ENCODE measurements around the gene KCNJ15.
A peak's percentile ranks its signal among the peaks of the same experiment; 100 is the strongest.
"Not testable (repeated sequence)": the region's sequence is repeated elsewhere in the genome, so short reads cannot be mapped to it uniquely, and the experiment has no call there.

KCNJ15 gene

GRCh38 chr21:38256599-38257302, at the start of gene KCNJ15:
Gene KCNJ15 (plus strand): TSS chr21:38256991. CDS start chr21:38299262, 42,271 bp downstream.
- no peak for DNase-seq

- no peak for DNase-seq
Measured at GRCh38 chr21:38208118-38208517, 48.7 kb upstream of the KCNJ15 start.

- DNase-seq: no peak
Measured at GRCh38 chr21:38211321-38211720, 45.5 kb upstream of the KCNJ15 start.

DNA sequence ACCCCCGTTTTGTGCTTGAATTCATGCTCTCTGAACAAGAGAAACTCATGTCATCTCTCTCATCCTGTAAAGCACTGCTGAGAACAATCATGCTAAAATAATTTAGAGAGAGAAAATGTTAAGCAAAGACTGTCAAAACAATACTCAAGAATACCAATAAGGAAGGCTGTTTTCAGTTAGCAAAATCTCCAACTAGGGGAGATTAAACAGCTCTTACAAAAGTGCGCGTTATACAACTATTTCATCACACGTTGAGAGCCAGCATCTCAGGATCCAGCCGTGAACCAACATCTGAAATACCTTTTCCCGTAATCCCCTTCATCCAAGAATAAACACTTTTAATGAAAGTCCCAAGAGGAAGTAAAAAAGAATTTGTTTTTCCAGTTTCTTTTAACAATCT, 44.1 kb upstream of the KCNJ15 start:
- DNase-seq: no peak

GRCh38 chr21:38219049-38219628, 37.7 kb upstream of the KCNJ15 start:
- DNase-seq: peak; percentile 63

DNA sequence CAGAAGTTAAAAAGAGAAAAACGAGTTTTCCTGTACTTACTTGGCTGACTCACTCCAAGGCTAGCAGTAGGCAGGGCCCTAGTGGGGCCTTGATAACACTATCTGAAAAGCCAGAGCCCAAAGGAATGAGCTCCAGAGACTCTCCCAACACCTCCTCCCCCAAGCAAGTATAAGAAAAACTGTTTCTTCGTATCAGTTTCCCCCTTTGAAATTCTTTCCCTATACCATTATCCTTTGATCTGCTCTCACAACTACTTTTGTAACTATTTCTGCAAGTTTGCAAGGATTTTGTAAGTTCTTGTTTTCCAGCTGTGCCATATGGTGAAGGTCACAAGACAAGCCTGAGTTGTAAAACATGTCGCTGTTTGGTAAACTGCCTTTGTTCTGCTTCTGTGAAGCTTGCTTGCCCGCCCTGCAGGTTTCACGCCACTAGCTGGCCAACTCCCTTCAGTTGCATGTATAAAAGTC, 36.5 kb upstream of the KCNJ15 start:
- DNase-seq: no peak

GRCh38 chr21:38221594-38221993, 35.2 kb upstream of the KCNJ15 start:
- DNase-seq: no peak

DNA sequence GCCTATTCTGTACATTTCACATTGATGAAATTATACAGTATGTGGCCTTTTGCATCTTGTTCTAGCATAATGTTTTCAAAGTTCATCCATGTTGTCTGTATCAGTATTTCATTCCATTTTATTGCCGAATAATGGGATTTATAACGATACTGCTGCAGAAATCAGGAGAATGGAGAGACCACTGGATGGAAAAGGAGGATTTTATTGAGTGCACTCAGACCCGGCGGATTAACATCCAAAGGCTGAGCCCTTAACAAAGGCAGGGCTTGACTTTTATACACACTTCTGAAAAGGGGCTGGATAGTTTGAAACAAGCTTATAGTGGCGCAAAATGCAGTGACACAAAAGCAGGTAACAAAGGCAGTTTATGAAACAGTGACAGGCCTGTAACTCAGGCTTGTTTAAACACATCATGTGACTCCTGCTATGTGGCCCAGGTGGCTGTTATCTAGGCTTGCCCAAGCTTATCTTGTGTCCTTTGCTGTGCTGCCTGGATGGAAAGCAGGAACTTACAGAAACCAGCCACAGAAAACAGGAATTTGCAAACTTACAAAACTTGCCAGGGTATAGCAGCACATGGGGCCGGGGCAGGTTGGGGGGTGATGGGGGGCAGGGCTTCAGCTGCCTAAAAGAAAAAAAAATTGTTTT, 32.8 kb upstream of the KCNJ15 start:
- no peak for DNase-seq

DNA sequence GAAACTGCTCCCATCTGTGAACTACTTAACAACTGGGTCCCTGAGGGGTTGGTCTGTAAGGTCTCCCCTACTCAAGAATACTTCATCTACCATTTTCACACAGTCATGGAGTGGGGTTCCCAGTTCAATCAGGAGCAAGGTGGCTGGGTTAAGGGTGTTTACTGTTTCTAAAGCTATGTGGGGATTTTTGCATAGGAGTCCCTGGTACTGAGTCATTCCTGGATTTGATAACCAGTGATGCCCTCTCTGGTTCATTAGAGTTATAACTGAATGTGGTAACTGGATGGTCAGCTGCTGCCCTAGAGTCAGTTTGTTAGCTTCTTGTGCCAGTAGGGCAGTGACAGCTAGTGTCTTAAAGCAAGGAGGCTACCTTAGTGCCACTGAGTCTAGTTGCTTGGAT, 29.4 kb upstream of the KCNJ15 start:
- no peak for DNase-seq

DNA sequence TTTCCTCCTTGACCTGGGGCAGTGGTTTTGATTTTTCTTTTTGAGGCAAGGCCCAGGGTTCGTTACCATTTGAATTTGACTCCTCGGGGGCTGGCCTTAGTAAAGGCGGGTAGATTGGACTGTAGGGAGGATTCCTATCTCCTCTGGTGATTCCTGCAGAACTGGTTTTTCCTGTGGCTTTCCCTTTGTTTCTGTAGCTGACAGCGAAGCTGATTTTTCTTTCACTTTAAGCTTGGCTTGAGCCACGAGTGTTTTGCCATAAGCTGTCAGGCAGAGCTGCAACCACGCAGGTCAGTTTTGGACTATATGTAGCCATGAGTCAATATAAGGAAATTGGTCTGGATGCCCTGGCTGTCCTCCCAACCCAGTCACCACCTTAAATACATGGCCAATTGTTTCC, 28.7 kb upstream of the KCNJ15 start:
- DNase-seq: no peak

- no peak for DNase-seq
Measured at GRCh38 chr21:38228537-38228936, 28.3 kb upstream of the KCNJ15 start.

- no peak for DNase-seq
Measured at GRCh38 chr21:38229260-38229877, 27.4 kb upstream of the KCNJ15 start.

DNA sequence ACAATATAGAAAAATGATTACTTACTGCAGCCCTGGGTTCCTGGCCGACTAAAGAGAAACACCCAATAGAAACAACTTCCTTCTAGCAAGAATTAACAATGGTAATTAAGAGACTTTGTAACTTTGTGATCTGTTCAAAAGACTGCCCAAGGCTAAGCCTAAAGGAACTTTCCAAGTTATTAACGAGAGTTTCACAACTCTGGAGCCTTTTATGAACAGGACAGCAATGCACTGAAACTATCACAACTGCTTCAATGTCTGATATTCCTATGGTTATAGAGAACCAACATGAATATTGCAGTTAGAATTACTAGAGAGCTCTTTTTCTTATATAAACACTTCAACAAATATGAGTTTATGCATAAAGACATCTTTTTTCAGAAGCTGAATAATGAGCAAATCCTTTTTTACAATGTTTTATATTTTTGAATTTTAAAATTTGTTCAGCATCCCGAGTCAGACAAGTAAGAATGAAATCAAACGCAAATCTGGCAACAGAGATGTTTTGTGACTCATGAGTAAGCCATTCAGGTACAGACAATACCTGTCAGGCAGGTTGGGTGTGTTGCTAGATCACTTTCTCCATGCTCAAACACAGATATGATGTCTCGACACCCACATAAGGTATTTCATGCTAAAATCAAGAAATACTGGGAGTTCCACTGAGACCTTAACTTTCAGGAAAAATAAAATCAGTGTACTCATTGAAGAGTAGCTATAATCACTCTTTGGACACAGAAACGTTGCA, 22.2 kb upstream of the KCNJ15 start:
- no peak for DNase-seq

DNA sequence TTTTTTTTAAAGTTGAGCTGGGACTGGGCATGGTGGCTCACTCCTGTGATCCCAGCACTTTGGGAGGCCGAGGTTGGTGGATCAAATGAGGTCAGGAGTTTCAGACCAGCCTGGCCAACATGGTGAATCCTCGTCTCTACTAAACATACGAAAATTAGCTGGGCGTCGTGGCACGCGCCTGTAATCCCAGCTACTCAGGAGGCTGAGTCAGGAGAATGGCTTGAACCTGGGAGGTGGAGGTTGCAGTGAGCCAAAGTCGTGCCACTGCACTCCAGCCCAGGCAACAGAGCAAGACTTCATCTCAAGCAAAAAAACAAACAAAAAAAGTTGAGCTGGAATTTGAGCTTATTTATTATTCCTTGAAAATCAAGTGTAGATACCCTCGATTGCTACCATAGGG, 21.5 kb upstream of the KCNJ15 start:
- not testable (repeated sequence) for DNase-seq

DNA sequence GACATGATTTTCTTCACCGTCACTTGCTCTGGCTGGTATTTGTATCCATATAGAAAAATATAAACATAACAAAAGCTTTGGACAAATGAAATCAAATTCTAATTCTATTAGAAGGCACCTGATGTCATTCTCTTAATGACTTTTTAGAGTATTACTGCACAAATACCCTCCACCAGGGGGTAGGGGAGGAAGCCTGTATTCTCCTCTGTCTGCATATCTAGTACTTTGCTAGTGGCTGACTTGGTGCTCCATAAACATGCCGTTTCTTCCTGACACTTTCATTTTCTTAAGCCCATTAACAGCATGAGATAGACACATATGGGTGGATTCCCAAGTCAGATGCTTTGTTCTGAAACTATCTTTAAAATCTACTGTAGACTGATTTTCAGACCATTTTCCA, 20.6 kb upstream of the KCNJ15 start:
- DNase-seq: no peak

DNA sequence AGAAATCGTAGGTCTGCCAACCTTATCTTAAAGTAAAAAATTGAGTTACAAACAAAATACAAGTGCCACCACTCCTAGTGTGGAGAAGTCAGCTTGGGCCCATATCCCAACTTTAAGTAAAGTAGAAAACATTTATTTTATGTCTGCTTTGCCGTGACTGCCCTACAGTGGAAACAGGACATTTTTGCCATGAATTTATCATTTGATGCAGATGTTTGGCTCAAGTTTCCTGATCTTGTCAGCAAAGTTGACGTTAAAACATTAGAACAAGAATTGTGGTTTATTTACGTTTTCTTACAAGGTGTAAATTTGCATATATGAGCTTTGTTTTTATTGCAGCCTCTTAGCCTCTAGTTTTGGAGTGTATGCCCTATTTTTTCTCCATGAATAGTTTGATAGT, 17.1 kb upstream of the KCNJ15 start:
- no peak for DNase-seq

DNA sequence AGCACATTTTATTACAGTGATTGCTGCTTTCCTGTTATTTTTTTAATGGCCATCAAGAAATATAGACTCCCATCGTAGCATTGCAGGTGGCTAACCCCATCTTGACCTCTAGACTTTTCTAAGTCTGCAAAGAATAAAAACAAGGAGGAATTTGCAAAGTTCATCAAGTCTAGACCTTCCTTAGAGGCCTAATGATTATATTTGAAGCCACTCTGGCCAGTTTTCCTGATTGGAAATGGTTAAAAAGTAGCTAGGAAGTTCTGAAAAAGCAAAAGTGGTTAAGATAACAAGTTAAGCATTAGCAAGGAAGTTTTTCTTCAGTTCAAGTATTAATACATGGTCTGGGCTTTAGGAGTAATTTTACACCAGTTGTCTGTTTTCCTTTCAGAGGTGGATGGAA, 16.7 kb upstream of the KCNJ15 start:
- DNase-seq: no peak

GRCh38 chr21:38241029-38241740, 15.6 kb upstream of the KCNJ15 start:
- no peak for DNase-seq

- no peak for DNase-seq
Measured at GRCh38 chr21:38242061-38242460, 14.7 kb upstream of the KCNJ15 start.

DNA sequence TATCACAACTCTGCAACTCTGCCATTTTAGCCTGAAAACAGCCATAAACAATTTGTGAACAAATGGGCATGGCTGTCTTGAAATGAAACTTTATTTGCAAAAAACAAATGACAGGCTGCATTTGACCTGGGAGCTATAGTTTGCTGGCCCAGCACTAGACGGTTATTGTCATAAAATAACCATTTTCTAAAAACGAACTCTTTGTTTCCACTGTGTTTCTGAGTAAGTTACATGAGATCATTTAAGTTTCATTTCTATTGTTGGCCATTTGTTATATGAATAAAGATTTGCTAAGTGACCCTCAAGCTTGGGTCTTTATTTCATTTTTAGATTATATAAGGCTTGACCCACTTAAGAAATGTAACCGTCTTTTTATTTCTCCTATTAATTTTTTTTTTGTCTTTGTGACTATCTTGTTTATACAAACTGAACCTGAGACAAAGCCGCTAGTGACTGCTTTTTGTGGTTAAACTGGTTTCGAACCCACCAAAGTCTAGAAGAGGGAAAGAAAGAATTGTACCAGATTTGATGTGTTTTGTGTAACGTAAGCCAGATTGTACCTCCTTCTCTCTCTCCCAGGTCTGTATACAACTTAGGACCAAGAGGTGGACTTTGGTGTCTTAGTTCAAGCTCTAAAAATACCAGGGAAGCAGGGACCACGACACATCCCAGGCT, 12.9 kb upstream of the KCNJ15 start:
- DNase-seq: no peak

DNA sequence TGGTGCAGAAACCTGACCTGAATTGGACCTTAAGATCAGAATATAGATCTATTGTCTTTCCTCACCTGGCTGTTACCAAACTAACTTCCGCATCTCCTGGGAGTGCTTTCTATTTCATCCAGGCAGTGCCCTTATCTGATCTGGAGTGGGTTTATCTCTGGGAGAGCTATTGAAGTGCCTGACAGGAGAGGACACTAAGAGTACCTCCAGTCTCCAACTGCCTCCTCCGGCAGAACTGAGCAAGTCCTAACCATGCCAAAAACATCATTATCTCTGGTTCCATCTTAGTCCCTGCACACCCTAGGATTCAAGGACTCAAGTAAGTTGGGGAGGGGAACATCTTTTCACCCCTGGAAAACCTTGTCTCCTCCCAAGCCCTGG, 12.4 kb upstream of the KCNJ15 start:
- DNase-seq: no peak
